Measurements from ENCODE around the gene ARMCX1. TPM values are rescaled to one million over a fixed set of nuclear protein-coding genes. Genes with fewer than 3 reads are reported as not detected.
"Not testable (repeated sequence)": the region's sequence is repeated elsewhere in the genome, so short reads cannot be mapped to it uniquely, and the experiment has no call there.

The ARMCX1 gene
- polyA plus RNA-seq, result 37.1 TPM
- long read RNA-seq, donor 1, transcript ARMCX1-201 (4 exons, 2,141 nt), result major isoform, 5 of 5 reads
- long read RNA-seq, donor 1, partial matches to known transcripts, result 0 of 5 reads
- long read RNA-seq, donor 1, other reads (novel, unspliced or antisense), result 0 of 5 reads
- long read RNA-seq, donor 2, transcript ARMCX1-201 (4 exons, 2,141 nt), result major isoform, 14 of 57 reads
- long read RNA-seq, donor 2, partial matches to known transcripts, result 43 of 57 reads
- long read RNA-seq, donor 2, other reads (novel, unspliced or antisense), result 0 of 57 reads
- long read RNA-seq, donor 3, transcript ARMCX1-201 (4 exons, 2,141 nt), result major isoform, 13 of 19 reads
- long read RNA-seq, donor 3, partial matches to known transcripts, result 0 of 19 reads
- long read RNA-seq, donor 3, other reads (novel, unspliced or antisense), result 6 of 19 reads
- long read RNA-seq, donor 4, result 0 reads
- long read RNA-seq, donor 5, transcript ARMCX1-201 (4 exons, 2,141 nt), result major isoform, 7 of 7 reads
- long read RNA-seq, donor 5, partial matches to known transcripts, result 0 of 7 reads
- long read RNA-seq, donor 5, other reads (novel, unspliced or antisense), result 0 of 7 reads
- long read RNA-seq, donor 6, transcript ARMCX1-201 (4 exons, 2,141 nt), result major isoform, 10 of 17 reads
- long read RNA-seq, donor 6, partial matches to known transcripts, result 0 of 17 reads
- long read RNA-seq, donor 6, other reads (novel, unspliced or antisense), result 7 of 17 reads
- long read RNA-seq, donor 7, partial matches to known transcripts, result 0 of 3 reads
- long read RNA-seq, donor 7, other reads (novel, unspliced or antisense), result 0 of 3 reads
- long read RNA-seq, donor 8, transcript ARMCX1-201 (4 exons, 2,141 nt), result major isoform, 13 of 18 reads
- long read RNA-seq, donor 8, partial matches to known transcripts, result 0 of 18 reads
- long read RNA-seq, donor 8, other reads (novel, unspliced or antisense), result 5 of 18 reads
- long read RNA-seq, donor 9, transcript ARMCX1-201 (4 exons, 2,141 nt), result major isoform, 14 of 22 reads
- long read RNA-seq, donor 9, partial matches to known transcripts, result 0 of 22 reads
- long read RNA-seq, donor 9, other reads (novel, unspliced or antisense), result 8 of 22 reads
- long read RNA-seq, donor 10, transcript ARMCX1-201 (4 exons, 2,141 nt), result major isoform, 14 of 20 reads
- long read RNA-seq, donor 10, partial matches to known transcripts, result 6 of 20 reads
- long read RNA-seq, donor 10, other reads (novel, unspliced or antisense), result 0 of 20 reads
- long read RNA-seq, donor 11, transcript ARMCX1-201 (4 exons, 2,141 nt), result major isoform, 9 of 23 reads
- long read RNA-seq, donor 11, partial matches to known transcripts, result 0 of 23 reads
- long read RNA-seq, donor 11, other reads (novel, unspliced or antisense), result 14 of 23 reads

GRCh38 chrX:101550362-101550750, at the start of gene ARMCX1:
TSS of gene ARMCX1 (plus strand) at chrX:101550547. CDS start at chrX:101552931, 2,384 bp downstream.
- H3K4me1 ChIP-seq (ENCODE audit: control insufficient read depth, insufficient read depth, low read length), result no peaks in the 10 kb centered on the region
- H3K27me3 ChIP-seq (ENCODE audit: control insufficient read depth, insufficient read depth, low read length), result no peaks in the 10 kb centered on the region
- DNase-seq, result peak; percentile 52 to 73
- H3K4me3 ChIP-seq (ENCODE audit: low read length), result peak within 1 kb of the TSS; percentile 70
- no CpG with 5 or more reads among the region's 20 CpGs for WGBS (ENCODE audit: insufficient coverage, low lambda C conversion rate)
- peaks cover 11% of the 10 kb centered on the region for H3K36me3 ChIP-seq (ENCODE audit: control insufficient read depth, insufficient read depth, low read length)
- no peaks in the 10 kb centered on the region for H3K9me3 ChIP-seq (ENCODE audit: control insufficient read depth, low read depth, low read length)
- peak within 1 kb of the TSS; percentile 89 for H3K27ac ChIP-seq (ENCODE audit: low read length)

- not testable (repeated sequence) for H3K27ac ChIP-seq (ENCODE audit: low read length); H3K4me1 ChIP-seq (ENCODE audit: control insufficient read depth, insufficient read depth, low read length); H3K4me3 ChIP-seq (ENCODE audit: low read length); H3K9me3 ChIP-seq (ENCODE audit: control insufficient read depth, low read depth, low read length); DNase-seq; H3K36me3 ChIP-seq (ENCODE audit: control insufficient read depth, insufficient read depth, low read length); H3K27me3 ChIP-seq (ENCODE audit: control insufficient read depth, insufficient read depth, low read length)
- no CpG with 5 or more reads among the region's 1 CpG for WGBS (ENCODE audit: insufficient coverage, low lambda C conversion rate)
These were observed 47.4 kb upstream of the ARMCX1 start for GRCh38 chrX:101502929-101503328.

GRCh38 chrX:101507372-101507771, 43.0 kb upstream of the ARMCX1 start:
- H3K4me3 ChIP-seq (ENCODE audit: low read length), result no peak overlapping the region
- no peak for DNase-seq
- H3K27ac ChIP-seq (ENCODE audit: low read length), result no peak overlapping the region
- H3K4me1 ChIP-seq (ENCODE audit: control insufficient read depth, insufficient read depth, low read length), result no peaks in the 10 kb centered on the region
- no peaks in the 10 kb centered on the region for H3K9me3 ChIP-seq (ENCODE audit: control insufficient read depth, low read depth, low read length)
- H3K36me3 ChIP-seq (ENCODE audit: control insufficient read depth, insufficient read depth, low read length), result peaks cover 3% of the 10 kb centered on the region
- H3K27me3 ChIP-seq (ENCODE audit: control insufficient read depth, insufficient read depth, low read length), result no peaks in the 10 kb centered on the region

DNA sequence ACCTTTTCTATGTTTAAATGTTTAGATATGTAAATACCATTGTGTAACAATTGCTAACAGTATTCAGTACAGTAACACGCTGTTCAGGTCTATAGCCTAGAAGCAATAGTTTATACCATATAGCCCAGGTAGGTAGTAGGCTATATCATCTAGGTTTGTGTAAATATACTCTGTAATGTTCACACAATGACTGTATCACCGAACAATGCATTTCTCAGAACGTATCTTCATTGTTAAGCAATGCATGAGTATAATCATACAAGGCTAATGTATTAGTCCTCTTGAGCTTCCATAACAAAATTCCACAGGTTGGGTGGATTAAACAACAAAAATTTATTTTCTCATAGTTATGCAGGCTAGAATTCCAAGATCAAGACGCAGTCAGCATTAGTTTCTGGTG, 42.4 kb upstream of the ARMCX1 start:
- Histone ChIP-seq H3K4me1 (ENCODE audit: control insufficient read depth, insufficient read depth, low read length) (no peaks in the 10 kb centered on the region), H3K4me3 (ENCODE audit: low read length) (no peak overlapping the region), H3K27ac (ENCODE audit: low read length) (no peak overlapping the region), H3K27me3 (ENCODE audit: control insufficient read depth, insufficient read depth, low read length) (no peaks in the 10 kb centered on the region), H3K36me3 (ENCODE audit: control insufficient read depth, insufficient read depth, low read length) (peaks cover 3% of the 10 kb centered on the region), H3K9me3 (ENCODE audit: control insufficient read depth, low read depth, low read length) (no peaks in the 10 kb centered on the region)
- no peak for DNase-seq
- WGBS (ENCODE audit: insufficient coverage, low lambda C conversion rate), result no CpG with 5 or more reads among the region's 4 CpGs

GRCh38 chrX:101530944-101531343, 19.4 kb upstream of the ARMCX1 start:
- Histone ChIP-seq H3K27ac (ENCODE audit: low read length) (no peak overlapping the region), H3K36me3 (ENCODE audit: control insufficient read depth, insufficient read depth, low read length) (no peaks in the 10 kb centered on the region), H3K4me1 (ENCODE audit: control insufficient read depth, insufficient read depth, low read length) (no peaks in the 10 kb centered on the region), H3K4me3 (ENCODE audit: low read length) (no peak overlapping the region), H3K27me3 (ENCODE audit: control insufficient read depth, insufficient read depth, low read length) (no peaks in the 10 kb centered on the region), H3K9me3 (ENCODE audit: control insufficient read depth, low read depth, low read length) (no peaks in the 10 kb centered on the region)
- no CpG with 5 or more reads among the region's 2 CpGs for WGBS (ENCODE audit: insufficient coverage, low lambda C conversion rate)
- no peak for DNase-seq

GRCh38 chrX:101539116-101539515, 11.2 kb upstream of the ARMCX1 start:
- H3K27me3 ChIP-seq (ENCODE audit: control insufficient read depth, insufficient read depth, low read length), result no peaks in the 10 kb centered on the region
- H3K9me3 ChIP-seq (ENCODE audit: control insufficient read depth, low read depth, low read length), result peaks cover 4% of the 10 kb centered on the region
- no peak overlapping the region for H3K4me3 ChIP-seq (ENCODE audit: low read length)
- no peak for DNase-seq
- WGBS (ENCODE audit: insufficient coverage, low lambda C conversion rate), result no CpG with 5 or more reads among the region's 25 CpGs
- no peaks in the 10 kb centered on the region for H3K36me3 ChIP-seq (ENCODE audit: control insufficient read depth, insufficient read depth, low read length)
- H3K27ac ChIP-seq (ENCODE audit: low read length), result no peak overlapping the region
- H3K4me1 ChIP-seq (ENCODE audit: control insufficient read depth, insufficient read depth, low read length), result no peaks in the 10 kb centered on the region

DNA sequence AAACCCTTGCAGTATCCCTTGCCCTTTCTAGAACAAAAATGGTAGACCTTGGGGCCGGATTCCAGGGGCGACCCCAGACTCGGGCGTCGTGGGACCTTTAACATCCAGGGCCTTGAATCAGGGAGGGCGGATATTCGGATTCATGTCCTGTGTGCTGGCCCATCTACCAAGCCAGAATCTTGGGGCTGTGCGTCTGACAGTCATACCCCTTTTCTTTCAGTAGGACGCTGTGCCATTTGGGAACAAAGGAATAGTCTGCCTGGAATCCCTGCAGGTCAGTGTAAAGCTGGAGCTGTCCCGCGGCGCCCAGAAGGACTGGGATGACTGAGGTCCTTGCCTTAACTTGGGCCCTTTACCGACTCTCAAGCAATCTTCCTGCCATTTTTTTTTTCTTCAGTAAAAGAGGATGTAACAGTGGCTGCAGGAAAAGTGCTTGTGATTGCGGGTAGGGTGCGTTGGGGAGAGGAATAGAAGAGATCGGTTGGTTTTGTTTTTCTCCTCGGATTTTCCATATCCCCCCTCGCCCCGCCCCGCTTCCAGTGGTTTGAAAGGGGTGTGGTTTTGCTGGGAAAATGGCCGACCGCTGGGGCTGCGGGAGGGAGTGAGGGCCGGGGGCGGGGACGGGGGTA, 518 bp downstream of the ARMCX1 start:
- Histone ChIP-seq H3K9me3 (ENCODE audit: control insufficient read depth, low read depth, low read length) (no peaks in the 10 kb centered on the region), H3K4me1 (ENCODE audit: control insufficient read depth, insufficient read depth, low read length) (no peaks in the 10 kb centered on the region), H3K36me3 (ENCODE audit: control insufficient read depth, insufficient read depth, low read length) (peaks cover 11% of the 10 kb centered on the region), H3K4me3 (ENCODE audit: low read length) (peak overlapping the region; percentile 70), H3K27me3 (ENCODE audit: control insufficient read depth, insufficient read depth, low read length) (no peaks in the 10 kb centered on the region), H3K27ac (ENCODE audit: low read length) (peak overlapping the region; percentile 89)
- DNase-seq, result peak; percentile 24 to 60
- no CpG with 5 or more reads among the region's 26 CpGs for WGBS (ENCODE audit: insufficient coverage, low lambda C conversion rate)

GRCh38 chrX:101551380-101551767, 1.0 kb downstream of the ARMCX1 start:
- no peaks in the 10 kb centered on the region for H3K27me3 ChIP-seq (ENCODE audit: control insufficient read depth, insufficient read depth, low read length)
- peaks cover 11% of the 10 kb centered on the region for H3K36me3 ChIP-seq (ENCODE audit: control insufficient read depth, insufficient read depth, low read length)
- peak in 1 of 2 donors; percentile 39 for DNase-seq
- no peak overlapping the region for H3K27ac ChIP-seq (ENCODE audit: low read length)
- peak overlapping the region; percentile 70 for H3K4me3 ChIP-seq (ENCODE audit: low read length)
- no CpG with 5 or more reads among the region's 10 CpGs for WGBS (ENCODE audit: insufficient coverage, low lambda C conversion rate)
- no peaks in the 10 kb centered on the region for H3K4me1 ChIP-seq (ENCODE audit: control insufficient read depth, insufficient read depth, low read length)
- no peaks in the 10 kb centered on the region for H3K9me3 ChIP-seq (ENCODE audit: control insufficient read depth, low read depth, low read length)

- DNase-seq, result no peak
- WGBS (ENCODE audit: insufficient coverage, low lambda C conversion rate), result no CpG with 5 or more reads among the region's 23 CpGs
- H3K27me3 ChIP-seq (ENCODE audit: control insufficient read depth, insufficient read depth, low read length), result no peaks in the 10 kb centered on the region
- no peaks in the 10 kb centered on the region for H3K9me3 ChIP-seq (ENCODE audit: control insufficient read depth, low read depth, low read length)
- H3K4me3 ChIP-seq (ENCODE audit: low read length), result no peak overlapping the region
- H3K4me1 ChIP-seq (ENCODE audit: control insufficient read depth, insufficient read depth, low read length), result no peaks in the 10 kb centered on the region
- no peak overlapping the region for H3K27ac ChIP-seq (ENCODE audit: low read length)
- peaks cover 11% of the 10 kb centered on the region for H3K36me3 ChIP-seq (ENCODE audit: control insufficient read depth, insufficient read depth, low read length)
These were observed 2.4 kb downstream of the ARMCX1 start for GRCh38 chrX:101552714-101553113.

GRCh38 chrX:101564651-101565050, 14.3 kb downstream of the ARMCX1 start:
- no peak overlapping the region for H3K27ac ChIP-seq (ENCODE audit: low read length)
- no peak for DNase-seq
- no peaks in the 10 kb centered on the region for H3K27me3 ChIP-seq (ENCODE audit: control insufficient read depth, insufficient read depth, low read length)
- H3K4me1 ChIP-seq (ENCODE audit: control insufficient read depth, insufficient read depth, low read length), result no peaks in the 10 kb centered on the region
- H3K36me3 ChIP-seq (ENCODE audit: control insufficient read depth, insufficient read depth, low read length), result no peaks in the 10 kb centered on the region
- H3K9me3 ChIP-seq (ENCODE audit: control insufficient read depth, low read depth, low read length), result no peaks in the 10 kb centered on the region
- H3K4me3 ChIP-seq (ENCODE audit: low read length), result no peak overlapping the region

Measured in large intestine (tissue), 12 donors.